H9 (cell line): ENCODE data around the gene ST8SIA6. TPM values are rescaled to one million over a fixed set of nuclear protein-coding genes. Genes with fewer than 3 reads are reported as not detected.
"Not testable (repeated sequence)": the region's sequence is repeated elsewhere in the genome, so short reads cannot be mapped to it uniquely, and the experiment has no call there.

Source experiments
- DNase-seq: peaks from one replicate; pipeline ENCODE4 v3.0.0-alpha.2; 2017
- H2AFZ ChIP-seq: one replicate; pipeline ENCODE4 v1.6.1; 2013; ENCODE audit warnings: mild to moderate bottlenecking, low read length, control low read depth, moderate library complexity
- H2AK5ac ChIP-seq: 2 replicates; pipeline ENCODE4 v1.6.1; 2013; ENCODE audit warnings: low read length, control low read depth, mixed read lengths; ENCODE audit not compliant: insufficient read length
- H2BK120ac ChIP-seq: one replicate; pipeline ENCODE4 v1.6.1; 2013; ENCODE audit warnings: low read depth, mild to moderate bottlenecking, low read length, control low read depth, inconsistent platforms; ENCODE audit not compliant: poor library complexity, severe bottlenecking
- H2BK12ac ChIP-seq: 2 replicates; pipeline ENCODE4 v1.6.1; 2013; ENCODE audit warnings: low read length, control low read depth, mixed read lengths, low read depth; ENCODE audit not compliant: insufficient read length
- H2BK15ac ChIP-seq: 2 replicates; pipeline ENCODE4 v1.6.1; 2013; ENCODE audit warnings: low read depth, low read length, control low read depth
- H2BK20ac ChIP-seq: one replicate; pipeline ENCODE4 v1.6.1; 2013; ENCODE audit warnings: low read depth, mild to moderate bottlenecking, low read length, control low read depth, inconsistent platforms; ENCODE audit not compliant: poor library complexity, severe bottlenecking
- H2BK5ac ChIP-seq: 2 replicates; pipeline ENCODE4 v1.6.1; 2013; ENCODE audit warnings: low read length, control low read depth, mixed read lengths; ENCODE audit not compliant: insufficient read length
- H3K14ac ChIP-seq: 2 replicates; pipeline ENCODE4 v1.6.1; 2013; ENCODE audit warnings: low read length, control low read depth; ENCODE audit not compliant: insufficient read depth
- H3K18ac ChIP-seq: 2 replicates; pipeline ENCODE4 v1.6.1; 2013; ENCODE audit warnings: low read depth, mild to moderate bottlenecking, mixed read lengths, low read length, control low read depth; ENCODE audit not compliant: insufficient read length
- H3K23ac ChIP-seq: 2 replicates; pipeline ENCODE4 v1.6.1; 2013; ENCODE audit warnings: low read length, control low read depth, mixed read lengths, low read depth; ENCODE audit not compliant: insufficient read length
- H3K23me2 ChIP-seq: 2 replicates; pipeline ENCODE4 v1.6.1; 2013; ENCODE audit warnings: low read depth, mild to moderate bottlenecking, mixed read lengths, low read length, control low read depth; ENCODE audit not compliant: insufficient read length, poor library complexity, severe bottlenecking
- H3K27ac ChIP-seq: 2 replicates; pipeline ENCODE4 v1.5.1; 2013; ENCODE audit warnings: low read length, control low read depth, mixed read lengths, low read depth; ENCODE audit not compliant: insufficient read length
- H3K27me3 ChIP-seq: 2 replicates; pipeline ENCODE4 v1.6.1; 2013; ENCODE audit warnings: low read length, control low read depth, inconsistent platforms; ENCODE audit not compliant: insufficient read depth
- H3K4ac ChIP-seq: 2 replicates; pipeline ENCODE4 v1.6.1; 2013; ENCODE audit warnings: low read depth, mild to moderate bottlenecking, control low read depth, inconsistent platforms, low read length, moderate library complexity
- H3K4me1 ChIP-seq: 2 replicates; pipeline ENCODE4 v1.6.1; 2013; ENCODE audit warnings: low read length, control low read depth, inconsistent platforms; ENCODE audit not compliant: insufficient read depth
- H3K4me2 ChIP-seq: 2 replicates; pipeline ENCODE4 v1.6.1; 2013; ENCODE audit warnings: low read length, control low read depth, mixed read lengths; ENCODE audit not compliant: insufficient read length, insufficient read depth
- H3K56ac ChIP-seq: 2 replicates; pipeline ENCODE4 v1.6.1; 2013; ENCODE audit warnings: low read depth, mild to moderate bottlenecking, mixed read lengths, low read length, control low read depth; ENCODE audit not compliant: insufficient read length
- H3K79me1 ChIP-seq: 2 replicates; pipeline ENCODE4 v1.6.1; 2013; ENCODE audit warnings: low read depth, mild to moderate bottlenecking, moderate library complexity, low read length, control low read depth, inconsistent platforms; ENCODE audit not compliant: insufficient read depth, poor library complexity, severe bottlenecking
- H3K79me2 ChIP-seq: 2 replicates; pipeline ENCODE4 v1.6.1; 2013; ENCODE audit warnings: low read length, control low read depth, inconsistent platforms; ENCODE audit not compliant: insufficient read depth
- H3K9ac ChIP-seq: 2 replicates; pipeline ENCODE4 v1.6.1; 2013; ENCODE audit warnings: low read length, control low read depth, mixed read lengths; ENCODE audit not compliant: insufficient read length; ENCODE audit errors: extremely low read depth
- H3K9me3 ChIP-seq: one replicate; pipeline ENCODE4 v1.6.1; 2013; ENCODE audit warnings: low read depth, low read length, inconsistent platforms; ENCODE audit not compliant: control insufficient read depth
- H3T11ph ChIP-seq: one replicate; pipeline ENCODE4 v1.6.1; 2013; ENCODE audit warnings: mild to moderate bottlenecking, low read length, control low read depth, inconsistent platforms
- H4K20me1 ChIP-seq: one replicate; pipeline ENCODE4 v1.6.1; 2013; ENCODE audit not compliant: control insufficient read depth, insufficient read length, insufficient read depth
- H4K5ac ChIP-seq: 2 replicates; pipeline ENCODE4 v1.6.1; 2013; ENCODE audit warnings: low read depth, mild to moderate bottlenecking, mixed read lengths, low read length, control low read depth; ENCODE audit not compliant: insufficient read length
- H4K8ac ChIP-seq: replicated peaks from 2 replicates; pipeline ENCODE4 v1.6.1; 2013; ENCODE audit warnings: low read length, control low read depth, mixed read lengths, low read depth; ENCODE audit not compliant: insufficient read length
- H4K91ac ChIP-seq: 2 replicates; pipeline ENCODE4 v1.6.1; 2013; ENCODE audit warnings: low read depth, mild to moderate bottlenecking, moderate library complexity, mixed read lengths, low read length, control low read depth; ENCODE audit not compliant: insufficient read length
- H3K27ac Mint-ChIP-seq, 3 experiments: 2 replicates in 2 of 3; 3 replicates in 1 of 3; pipeline ENCODE4 v1.8.0; 2020 to 2021; ENCODE audit warnings: mixed read lengths in 3 of 3, mild to moderate bottlenecking in 1 of 3, moderate library complexity in 1 of 3
- H3K27me3 Mint-ChIP-seq: 2 replicates; pipeline ENCODE4 v1.8.0; 2021; ENCODE audit warnings: low read depth, mild to moderate bottlenecking, moderate library complexity, mixed read lengths
- H3K36me3 Mint-ChIP-seq, 3 experiments: 2 replicates in 2 of 3; 3 replicates in 1 of 3; pipeline ENCODE4 v1.8.0; 2020 to 2021; ENCODE audit warnings: low read depth in 3 of 3, mixed read lengths in 3 of 3; ENCODE audit not compliant: insufficient read depth in 1 of 3
- H3K4me1 Mint-ChIP-seq, 2 experiments: 2 replicates each; pipeline ENCODE4 v1.8.0; 2020; ENCODE audit warnings: mixed read lengths in 2 of 2
- H3K4me3 Mint-ChIP-seq, 2 experiments: 2 replicates in 1 of 2; 3 replicates in 1 of 2; pipeline ENCODE4 v1.8.0; 2020 to 2021; ENCODE audit warnings: mild to moderate bottlenecking in 2 of 2, mixed read lengths in 2 of 2, moderate library complexity in 1 of 2
- H3K9me3 Mint-ChIP-seq, 2 experiments: 2 replicates in 1 of 2; 3 replicates in 1 of 2; pipeline ENCODE4 v1.8.0; 2020; ENCODE audit warnings: mild to moderate bottlenecking in 2 of 2, mixed read lengths in 2 of 2, moderate library complexity in 1 of 2
- WGBS: extraction: QIAGEN DNeasy Blood & Tissue Kit; methylation state at CpG from one replicate; pipeline ENCODE4 v1.1.7; 2013; ENCODE audit warnings: missing lambda C conversion rate, low lambda C conversion rate, mixed read lengths; ENCODE audit not compliant: insufficient read length; ENCODE audit errors: extremely low coverage; 5-methylcytosine and 5-hydroxymethylcytosine counted together
- total RNA-seq: library from RNA; stranded (reverse); gene quantifications from 2 replicates; pipeline ENCODE4 v1.2.1, GENCODE V29; 2021
- TF ChIP-seq, protein P1 (sequence below): fragments of 200-600 bp; sonication (generic); conservative IDR thresholded peaks from 3 replicates; pipeline ENCODE4 v1.8.0; 2021; ENCODE audit warnings: antibody characterized with exemption, mild to moderate bottlenecking

ST8SIA6 gene
- total RNA-seq, 1 experiment from 2014 or later: 0.37 TPM

DNA sequence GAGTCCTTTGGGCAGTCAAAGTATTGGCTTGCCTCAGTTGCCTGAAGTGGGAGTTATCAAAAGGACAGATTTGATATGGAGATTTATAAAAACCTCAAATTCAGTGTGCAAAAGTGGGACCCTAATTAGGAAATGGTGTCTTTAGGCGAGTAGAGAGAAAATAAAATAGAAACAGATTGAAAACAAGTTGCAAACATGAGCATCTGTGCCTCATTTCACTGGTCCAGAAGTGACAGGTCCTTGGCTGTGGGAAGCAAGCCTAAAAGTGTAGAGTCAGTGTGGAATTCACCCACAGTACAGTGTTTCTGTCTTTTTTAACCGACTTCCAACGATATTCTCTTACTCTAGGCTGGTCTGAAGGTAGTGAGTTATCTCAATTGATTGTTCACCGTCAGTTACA lies 51.2 kb downstream of the ST8SIA6 start:
- no peak overlapping the region for H2BK15ac ChIP-seq
- no peak overlapping the region for H3K9ac ChIP-seq
- DNase-seq: no peak
- TF ChIP-seq, protein P1, sequence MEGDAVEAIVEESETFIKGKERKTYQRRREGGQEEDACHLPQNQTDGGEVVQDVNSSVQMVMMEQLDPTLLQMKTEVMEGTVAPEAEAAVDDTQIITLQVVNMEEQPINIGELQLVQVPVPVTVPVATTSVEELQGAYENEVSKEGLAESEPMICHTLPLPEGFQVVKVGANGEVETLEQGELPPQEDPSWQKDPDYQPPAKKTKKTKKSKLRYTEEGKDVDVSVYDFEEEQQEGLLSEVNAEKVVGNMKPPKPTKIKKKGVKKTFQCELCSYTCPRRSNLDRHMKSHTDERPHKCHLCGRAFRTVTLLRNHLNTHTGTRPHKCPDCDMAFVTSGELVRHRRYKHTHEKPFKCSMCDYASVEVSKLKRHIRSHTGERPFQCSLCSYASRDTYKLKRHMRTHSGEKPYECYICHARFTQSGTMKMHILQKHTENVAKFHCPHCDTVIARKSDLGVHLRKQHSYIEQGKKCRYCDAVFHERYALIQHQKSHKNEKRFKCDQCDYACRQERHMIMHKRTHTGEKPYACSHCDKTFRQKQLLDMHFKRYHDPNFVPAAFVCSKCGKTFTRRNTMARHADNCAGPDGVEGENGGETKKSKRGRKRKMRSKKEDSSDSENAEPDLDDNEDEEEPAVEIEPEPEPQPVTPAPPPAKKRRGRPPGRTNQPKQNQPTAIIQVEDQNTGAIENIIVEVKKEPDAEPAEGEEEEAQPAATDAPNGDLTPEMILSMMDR: no peak
- H2BK120ac ChIP-seq: no peak overlapping the region
- no peak overlapping the region for H3K56ac ChIP-seq
- Mint-ChIP-seq H3K27ac (peak overlapping the region in 1 of 3 experiments; percentile 44; a peak in 1 of 7 replicates), H3K4me3 (no peak overlapping the region), H3K4me1 (peaks cover 20 to 26% of the 10 kb centered on the region in 2 experiments), H3K9me3 (peaks cover 7 to 8% of the 10 kb centered on the region in 2 experiments; a peak in 3 of 5 replicates), H3K27me3 (no peaks in the 10 kb centered on the region), H3K36me3 (no peaks in the 10 kb centered on the region; a peak in 1 of 7 replicates)
- no peaks in the 10 kb centered on the region for H3K79me2 ChIP-seq
- WGBS: no CpG with 5 or more reads among the region's 4 CpGs
- H3K9me3 ChIP-seq: no peaks in the 10 kb centered on the region
- H2BK12ac ChIP-seq: no peak overlapping the region
- no peaks in the 10 kb centered on the region for H4K20me1 ChIP-seq
- H3K27ac ChIP-seq: no peak overlapping the region
- H3K23me2 ChIP-seq: no peaks in the 10 kb centered on the region
- no peak overlapping the region for H4K5ac ChIP-seq
- H2BK20ac ChIP-seq: no peak overlapping the region
- H3T11ph ChIP-seq: no peak overlapping the region
- H3K4me2 ChIP-seq: no peak overlapping the region
- no peak overlapping the region for H2AK5ac ChIP-seq
- peaks cover 7% of the 10 kb centered on the region; the same call in 1 of the 2 replicates for H3K4me1 ChIP-seq
- no peak overlapping the region for H3K18ac ChIP-seq
- no peaks in the 10 kb centered on the region for H3K79me1 ChIP-seq
- H2AFZ ChIP-seq: no peak overlapping the region
- H4K91ac ChIP-seq: no peak overlapping the region
- H4K8ac ChIP-seq: no peak overlapping the region
- no peak overlapping the region for H3K14ac ChIP-seq
- H3K27me3 ChIP-seq: no peaks in the 10 kb centered on the region
- H2BK5ac ChIP-seq: no peak overlapping the region
- H3K4ac ChIP-seq: no peak overlapping the region
- no peak overlapping the region for H3K23ac ChIP-seq

DNA sequence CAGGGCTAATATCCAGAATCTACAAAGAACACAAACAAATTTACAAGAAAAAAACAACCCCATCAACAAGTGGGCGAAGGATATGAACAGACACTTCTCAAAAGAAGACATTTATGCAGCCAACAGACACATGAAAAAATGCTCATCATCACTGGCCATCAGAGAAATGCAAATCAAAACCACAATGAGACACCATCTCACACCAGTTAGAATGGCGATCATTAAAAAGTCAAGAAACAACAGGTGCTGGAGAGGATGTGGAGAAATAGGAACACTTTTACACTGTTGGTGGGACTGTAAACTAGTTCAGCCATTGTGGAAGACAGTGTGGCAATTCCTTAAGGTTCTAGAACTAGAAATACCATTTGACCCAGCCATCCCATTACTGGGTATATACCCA lies 52.4 kb downstream of the ST8SIA6 start:
- H3K27ac Mint-ChIP-seq, H3K23me2 ChIP-seq, H3K14ac ChIP-seq, H3K27me3 ChIP-seq, H3K18ac ChIP-seq, H3K79me1 ChIP-seq, H3K56ac ChIP-seq, H4K91ac ChIP-seq, H2BK15ac ChIP-seq, H3K79me2 ChIP-seq, H3K4me3 Mint-ChIP-seq, H2AK5ac ChIP-seq, H3K4me2 ChIP-seq, H3K27me3 Mint-ChIP-seq, DNase-seq, H3K36me3 Mint-ChIP-seq, H2BK12ac ChIP-seq, H3K9me3 Mint-ChIP-seq, H2BK5ac ChIP-seq, H3K23ac ChIP-seq, H4K5ac ChIP-seq, H2AFZ ChIP-seq, H2BK120ac ChIP-seq, H3K4me1 ChIP-seq, H4K20me1 ChIP-seq, H3K9me3 ChIP-seq, H3K27ac ChIP-seq, H3K4ac ChIP-seq, H3K9ac ChIP-seq, H3T11ph ChIP-seq, H4K8ac ChIP-seq, H2BK20ac ChIP-seq: not testable (repeated sequence)
- no CpG with 5 or more reads among the region's 2 CpGs for WGBS
- H3K4me1 Mint-ChIP-seq: peaks cover 20 to 21% of the 10 kb centered on the region in 2 experiments
